Fibroblast of villous mesenchyme (primary cell): ENCODE data around the gene FAM193A. TPM values are rescaled to one million over a fixed set of nuclear protein-coding genes. Genes with fewer than 3 reads are reported as not detected.

Experiments used
- DNase-seq: peaks from one replicate; pipeline ENCODE4 v3.0.0-alpha.2; 2010; ENCODE audit warnings: low read depth
- H3K4me3 ChIP-seq: 2 replicates; pipeline ENCODE4 v1.5.1; 2011; ENCODE audit warnings: low read depth, mild to moderate bottlenecking, low read length
- CTCF ChIP-seq: IDR thresholded peaks from 2 replicates; pipeline ENCODE4 v1.5.1; 2012; ENCODE audit warnings: low read depth, mild to moderate bottlenecking, low read length; ENCODE audit not compliant: insufficient read depth
- total RNA-seq: library from RNA; depleted of rRNA; stranded (reverse); fragments of >200 nt; gene quantifications from 2 replicates; pipeline ENCODE4 v1.2.3, GENCODE V29; 2012

FAM193A gene
- total RNA-seq, 1 donor: 23.7 TPM

- H3K4me3 ChIP-seq: no peak overlapping the region
Observed at GRCh38 chr4:2565533-2565932, 29.1 kb downstream of the FAM193A start.

GRCh38 chr4:2570036-2570435 is 33.6 kb downstream of the FAM193A start:
- no peak overlapping the region for H3K4me3 ChIP-seq
- no peak for TF ChIP-seq CTCF
- no peak for DNase-seq

More at GRCh38 chr4:2565533-2565932, 29.1 kb downstream of the FAM193A start:
- TF ChIP-seq CTCF: no peak
- no peak for DNase-seq

GRCh38 chr4:2570551-2571222 is 34.2 kb downstream of the FAM193A start:
- no peak overlapping the region for H3K4me3 ChIP-seq
- DNase-seq: no peak
- no peak for TF ChIP-seq CTCF

DNA sequence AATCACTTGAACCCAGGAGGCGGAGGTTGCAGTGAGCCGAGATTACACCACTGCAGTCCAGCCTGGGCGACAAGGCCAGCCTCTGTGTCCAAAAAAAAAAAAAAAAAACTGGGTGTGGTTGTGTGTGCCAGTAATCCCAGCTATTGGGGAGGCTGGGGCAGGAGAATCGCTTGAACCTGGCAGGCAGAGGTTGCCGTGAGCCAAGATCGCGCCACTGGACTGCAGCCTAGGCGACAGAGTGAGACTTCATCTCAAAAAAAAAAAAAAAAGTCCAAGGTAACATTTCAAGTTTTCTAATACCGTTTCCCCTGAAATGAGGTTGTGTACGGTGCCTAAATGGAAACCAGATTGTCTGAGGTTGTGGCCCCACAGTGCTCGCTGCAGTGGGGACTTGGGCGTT is 35.6 kb downstream of the FAM193A start:
- H3K4me3 ChIP-seq: no peak overlapping the region
- no peak for DNase-seq
- no peak for TF ChIP-seq CTCF

GRCh38 chr4:2572866-2573265 is 36.4 kb downstream of the FAM193A start:
- no peak for TF ChIP-seq CTCF
- no peak for DNase-seq
- H3K4me3 ChIP-seq: no peak overlapping the region

- H3K4me3 ChIP-seq: no peak overlapping the region
- TF ChIP-seq CTCF: no peak
- no peak for DNase-seq
Observed at GRCh38 chr4:2574009-2574408, 37.6 kb downstream of the FAM193A start.

- TF ChIP-seq CTCF: no peak
- H3K4me3 ChIP-seq: no peak overlapping the region
- no peak for DNase-seq
Observed at GRCh38 chr4:2574863-2575262, 38.4 kb downstream of the FAM193A start.
